ENCODE results near the gene ANO7.
A peak's percentile ranks its signal among the peaks of the same experiment; 100 is the strongest.

The ANO7 gene

GRCh38 chr2:241157841-241158545 is 30.5 kb upstream of the ANO7 start:
- no peak for DNase-seq (ENCODE audit: low read depth)

- DNase-seq (ENCODE audit: low read depth): no peak
Measured at GRCh38 chr2:241158546-241158900, 30.0 kb upstream of the ANO7 start.

- no peak for DNase-seq (ENCODE audit: low read depth)
Measured at GRCh38 chr2:241159116-241159515, 29.4 kb upstream of the ANO7 start.

- no peak for DNase-seq (ENCODE audit: low read depth)
Measured at GRCh38 chr2:241160318-241160717, 28.2 kb upstream of the ANO7 start.

GRCh38 chr2:241161646-241162281 is 26.7 kb upstream of the ANO7 start:
- DNase-seq (ENCODE audit: low read depth): no peak

- DNase-seq (ENCODE audit: low read depth): no peak
Measured at GRCh38 chr2:241163601-241164118, 24.8 kb upstream of the ANO7 start.

- no peak for DNase-seq (ENCODE audit: low read depth)
Measured at GRCh38 chr2:241168366-241168765, 20.1 kb upstream of the ANO7 start.

GRCh38 chr2:241173557-241173956 is 14.9 kb upstream of the ANO7 start:
- DNase-seq (ENCODE audit: low read depth): no peak

- DNase-seq (ENCODE audit: low read depth): no peak
Measured at GRCh38 chr2:241177526-241178334, 10.7 kb upstream of the ANO7 start.

GRCh38 chr2:241178961-241179360 is 9.5 kb upstream of the ANO7 start:
- no peak for DNase-seq (ENCODE audit: low read depth)

- peak; percentile 8 for DNase-seq (ENCODE audit: low read depth)
Measured at GRCh38 chr2:241179899-241180298, 8.6 kb upstream of the ANO7 start.

GRCh38 chr2:241180495-241180894 is 8.0 kb upstream of the ANO7 start:
- DNase-seq (ENCODE audit: low read depth): no peak

- DNase-seq (ENCODE audit: low read depth): no peak
Measured at GRCh38 chr2:241182126-241182525, 6.4 kb upstream of the ANO7 start.

- no peak for DNase-seq (ENCODE audit: low read depth)
Measured at GRCh38 chr2:241182531-241183133, 5.8 kb upstream of the ANO7 start.

GRCh38 chr2:241183221-241183620 is 5.3 kb upstream of the ANO7 start:
- DNase-seq (ENCODE audit: low read depth): no peak

GRCh38 chr2:241184901-241185300 is 3.6 kb upstream of the ANO7 start:
- DNase-seq (ENCODE audit: low read depth): no peak

GRCh38 chr2:241185961-241186360 is 2.5 kb upstream of the ANO7 start:
- no peak for DNase-seq (ENCODE audit: low read depth)

- DNase-seq (ENCODE audit: low read depth): no peak
Measured at GRCh38 chr2:241187101-241187917, 1.2 kb upstream of the ANO7 start.

- DNase-seq (ENCODE audit: low read depth): no peak
Measured at GRCh38 chr2:241187918-241188234, 601 bp upstream of the ANO7 start.

GRCh38 chr2:241189093-241189855 is 797 bp downstream of the ANO7 start:
- no peak for DNase-seq (ENCODE audit: low read depth)

GRCh38 chr2:241189856-241190201 is 1.4 kb downstream of the ANO7 start:
- DNase-seq (ENCODE audit: low read depth): no peak

Data from activated T-cell treated with anti-CD3 and anti-CD28 coated beads for 24 hours (primary cell).